ENCODE data around the gene RBM4B.

RBM4B gene

GRCh38 chr11:66720223-66720898 lies 42.7 kb upstream of the RBM4B start:
- Histone ChIP-seq H3K27me3 (ENCODE audit: insufficient read depth, poor library complexity, severe bottlenecking) (peaks cover 9% of the 10 kb centered on the region), H3K27ac (replicated peaks) (no peak overlapping the region), H3K4me3 (replicated peaks; ENCODE audit: insufficient read depth, low read length) (no peak overlapping the region)
- peak; percentile 25 to 49 for DNase-seq (ENCODE audit: low read depth in 1 of 2, low spot score in 1 of 2)
- TF ChIP-seq POLR2AphosphoS5 (IDR thresholded peaks at IDR 0.05; ENCODE audit: low read depth) (no peak), CTCF (IDR thresholded peaks at IDR 0.05; ENCODE audit: insufficient read depth, low read length) (no peak), GABPA (IDR thresholded peaks at IDR 0.05; ENCODE audit: low read depth) (no peak), SPI1 (IDR thresholded peaks at IDR 0.05; ENCODE audit: borderline replicate concordance, low read depth) (no peak), REST (IDR thresholded peaks at IDR 0.05; ENCODE audit: insufficient replicate concordance, low read depth) (no peak)

- no peak for DNase-seq (ENCODE audit: low read depth in 1 of 2, low spot score in 1 of 2)
- TF ChIP-seq CTCF (IDR thresholded peaks at IDR 0.05; ENCODE audit: insufficient read depth, low read length) (no peak), REST (IDR thresholded peaks at IDR 0.05; ENCODE audit: insufficient replicate concordance, low read depth) (no peak), SPI1 (IDR thresholded peaks at IDR 0.05; ENCODE audit: borderline replicate concordance, low read depth) (no peak), POLR2AphosphoS5 (IDR thresholded peaks at IDR 0.05; ENCODE audit: low read depth) (no peak), GABPA (IDR thresholded peaks at IDR 0.05; ENCODE audit: low read depth) (no peak)
- no peaks in the 10 kb centered on the region for H3K27me3 ChIP-seq (ENCODE audit: insufficient read depth, poor library complexity, severe bottlenecking)
- H3K27ac ChIP-seq (replicated peaks) = no peak overlapping the region
- H3K4me3 ChIP-seq (replicated peaks; ENCODE audit: insufficient read depth, low read length) = no peak overlapping the region
These were observed 41.6 kb upstream of the RBM4B start for GRCh38 chr11:66719111-66719872.

GRCh38 chr11:66718320-66718971 lies 40.8 kb upstream of the RBM4B start:
- Histone ChIP-seq H3K4me3 (replicated peaks; ENCODE audit: insufficient read depth, low read length) (no peak overlapping the region), H3K27ac (replicated peaks) (no peak overlapping the region), H3K27me3 (ENCODE audit: insufficient read depth, poor library complexity, severe bottlenecking) (no peaks in the 10 kb centered on the region)
- DNase-seq (ENCODE audit: low read depth in 1 of 2, low spot score in 1 of 2) = no peak
- no peak for TF ChIP-seq POLR2AphosphoS5 (IDR thresholded peaks at IDR 0.05; ENCODE audit: low read depth)
- no peak for TF ChIP-seq CTCF (IDR thresholded peaks at IDR 0.05; ENCODE audit: insufficient read depth, low read length)
- no peak for TF ChIP-seq SPI1 (IDR thresholded peaks at IDR 0.05; ENCODE audit: borderline replicate concordance, low read depth)
- no peak for TF ChIP-seq REST (IDR thresholded peaks at IDR 0.05; ENCODE audit: insufficient replicate concordance, low read depth)
